Stimulated activated naive CD8-positive, alpha-beta T cell treated with anti-CD3 and anti-CD28 coated beads, Interleukin-15, Interleukin-2, amounts not matched to agents 100 ng/mL and 50 ng/mL, for 24 hours (primary cell): ENCODE data around the gene FAM204A.
A peak's percentile ranks its signal among the peaks of the same experiment; 100 is the strongest.

ENCODE experiments used
- H3K27ac Mint-ChIP-seq: one replicate; pipeline ENCODE4 v1.8.0; 2021; ENCODE audit warnings: mild to moderate bottlenecking, mixed read lengths
- H3K27me3 Mint-ChIP-seq: one replicate; pipeline ENCODE4 v1.8.0; 2021; ENCODE audit warnings: mixed read lengths
- H3K36me3 Mint-ChIP-seq: one replicate; pipeline ENCODE4 v1.8.0; 2021; ENCODE audit warnings: low read depth, mixed read lengths
- H3K4me1 Mint-ChIP-seq: one replicate; pipeline ENCODE4 v1.8.0; 2021; ENCODE audit warnings: low read depth, mixed read lengths
- H3K4me3 Mint-ChIP-seq: one replicate; pipeline ENCODE4 v1.8.0; 2021; ENCODE audit warnings: mild to moderate bottlenecking, mixed read lengths
- H3K9me3 Mint-ChIP-seq: one replicate; pipeline ENCODE4 v1.8.0; 2021; ENCODE audit warnings: mixed read lengths

FAM204A gene

DNA sequence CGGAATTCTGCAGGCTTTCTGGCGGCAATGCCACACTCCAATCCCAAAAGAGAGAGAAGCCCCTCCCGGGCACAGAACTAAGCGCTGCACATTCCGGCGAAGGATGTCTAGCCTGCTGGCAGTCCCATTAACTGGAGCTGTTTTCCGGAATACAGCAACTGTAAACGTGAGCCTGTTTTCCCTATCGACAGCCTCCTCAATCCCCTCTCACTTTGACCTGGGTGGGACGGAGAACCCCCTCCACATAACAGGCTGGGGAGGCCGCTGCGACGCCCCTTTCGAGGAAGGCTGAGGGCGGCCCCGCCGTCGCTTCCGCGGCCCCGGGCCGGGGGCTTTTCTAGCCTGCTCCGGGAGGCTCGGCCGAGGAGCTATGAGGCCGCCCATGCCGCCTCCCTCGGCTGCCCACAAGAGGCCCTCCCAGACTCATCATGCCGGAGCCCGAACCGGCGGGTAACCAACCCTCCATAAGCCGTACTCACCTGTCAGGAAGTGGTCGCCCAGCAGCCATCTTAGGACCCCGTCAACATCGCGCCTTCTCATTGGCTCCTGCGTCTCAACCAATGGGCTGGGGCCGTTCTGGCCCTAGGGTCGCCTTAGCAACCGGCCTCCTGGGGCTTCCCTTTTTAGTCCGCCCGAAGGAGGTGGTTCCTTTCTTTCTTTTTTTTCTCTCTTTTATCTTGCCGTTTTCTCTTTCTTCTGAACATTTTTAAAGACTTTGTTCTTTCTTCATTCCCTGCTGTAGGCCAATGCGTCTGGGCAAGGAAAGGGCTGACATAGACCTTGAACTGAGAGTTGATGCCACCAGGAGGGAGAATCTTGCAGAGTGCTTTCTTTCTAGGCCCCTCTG is at the start of gene FAM204A:
TSS of gene FAM204A (minus strand) at position 534 of the 847 bp plus-strand sequence. CDS start 5,909 bp downstream, outside the sequence.
- Mint-ChIP-seq H3K27me3 (peaks cover 3% of the 10 kb centered on the region), H3K4me3 (peak within 1 kb of the TSS; percentile 93), H3K4me1 (peaks cover 59% of the 10 kb centered on the region), H3K27ac (peak within 1 kb of the TSS; percentile 95), H3K36me3 (peaks cover 17% of the 10 kb centered on the region), H3K9me3 (no peaks in the 10 kb centered on the region)

DNA sequence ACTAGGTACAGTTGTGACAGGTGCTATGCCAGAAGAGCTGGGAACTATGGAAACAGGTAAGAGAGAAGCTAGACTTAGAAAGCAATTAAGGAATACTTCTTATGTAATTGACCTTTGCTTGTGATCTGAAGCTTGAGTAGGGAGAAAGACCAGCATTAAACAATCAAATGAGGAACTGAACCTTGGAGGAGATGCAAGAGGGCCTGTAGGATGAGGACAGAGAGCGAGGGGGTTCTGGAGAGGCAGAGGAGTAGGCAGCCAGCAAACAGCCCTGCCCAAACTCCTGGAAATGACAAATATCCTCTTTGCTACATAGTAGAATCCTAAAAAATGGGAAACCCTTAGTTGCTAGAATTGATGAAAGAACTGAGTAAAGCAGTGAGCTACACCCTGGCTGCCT is 41.6 kb upstream of the FAM204A start:
- no peaks in the 10 kb centered on the region for H3K9me3 Mint-ChIP-seq
- H3K27me3 Mint-ChIP-seq, result peaks cover 24% of the 10 kb centered on the region
- H3K27ac Mint-ChIP-seq, result no peak overlapping the region
- H3K36me3 Mint-ChIP-seq, result no peaks in the 10 kb centered on the region
- no peak overlapping the region for H3K4me3 Mint-ChIP-seq
- H3K4me1 Mint-ChIP-seq, result no peaks in the 10 kb centered on the region

DNA sequence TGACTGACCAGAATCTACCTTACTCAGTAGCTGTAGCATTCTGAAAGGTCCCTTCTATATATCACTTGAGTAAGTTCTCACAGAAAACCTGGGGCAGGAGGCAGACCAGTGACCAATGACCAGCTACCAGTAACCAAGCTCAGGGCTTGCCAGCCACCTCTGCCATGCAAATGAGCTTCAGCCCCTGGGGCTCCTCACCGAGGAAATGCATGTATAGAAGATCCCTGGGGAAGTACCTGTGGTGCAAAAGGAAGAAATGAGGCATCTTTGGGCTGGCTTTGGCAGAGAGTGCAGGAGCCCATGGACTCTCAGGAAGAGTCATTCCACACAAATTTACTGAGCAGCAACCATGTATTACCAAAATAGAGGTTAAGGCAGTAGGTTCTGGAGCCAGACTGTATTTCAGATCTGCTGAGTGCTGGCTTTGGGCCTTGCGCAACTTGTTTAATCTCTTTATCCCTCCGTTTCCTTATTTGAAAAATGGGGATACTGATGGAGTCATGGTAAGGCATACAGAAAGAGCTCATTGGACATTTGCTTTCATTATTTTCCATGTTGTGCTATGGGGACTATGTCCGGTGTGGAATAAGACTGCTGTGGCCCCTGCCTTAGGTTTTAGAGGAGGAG is 41.1 kb upstream of the FAM204A start:
- peaks cover 27% of the 10 kb centered on the region for H3K27me3 Mint-ChIP-seq
- H3K4me3 Mint-ChIP-seq, result no peak overlapping the region
- no peaks in the 10 kb centered on the region for H3K36me3 Mint-ChIP-seq
- H3K9me3 Mint-ChIP-seq, result no peaks in the 10 kb centered on the region
- H3K4me1 Mint-ChIP-seq, result no peaks in the 10 kb centered on the region
- no peak overlapping the region for H3K27ac Mint-ChIP-seq

DNA sequence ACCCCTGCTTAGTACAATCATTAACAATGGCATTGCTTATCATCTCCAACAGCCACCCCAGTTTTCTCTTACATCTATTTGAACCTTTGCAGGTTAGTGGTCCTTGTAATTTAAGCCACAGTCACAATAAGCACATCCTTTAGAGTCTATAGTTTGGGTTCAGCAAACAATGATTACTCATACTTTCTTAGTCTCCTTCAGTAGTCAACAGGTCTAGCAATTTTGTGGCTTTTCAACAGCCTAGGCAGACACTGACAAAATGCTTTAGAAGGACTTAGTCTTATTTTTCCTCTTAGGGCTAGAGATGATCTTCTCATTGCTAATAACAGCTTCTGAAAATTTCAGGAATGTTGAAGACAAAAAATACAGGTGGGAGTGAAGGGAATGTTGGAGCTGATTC is 32.3 kb upstream of the FAM204A start:
- no peak overlapping the region for H3K27ac Mint-ChIP-seq
- no peaks in the 10 kb centered on the region for H3K36me3 Mint-ChIP-seq
- peaks cover 36% of the 10 kb centered on the region for H3K27me3 Mint-ChIP-seq
- H3K4me1 Mint-ChIP-seq, result no peaks in the 10 kb centered on the region
- no peaks in the 10 kb centered on the region for H3K9me3 Mint-ChIP-seq
- H3K4me3 Mint-ChIP-seq, result no peak overlapping the region

DNA sequence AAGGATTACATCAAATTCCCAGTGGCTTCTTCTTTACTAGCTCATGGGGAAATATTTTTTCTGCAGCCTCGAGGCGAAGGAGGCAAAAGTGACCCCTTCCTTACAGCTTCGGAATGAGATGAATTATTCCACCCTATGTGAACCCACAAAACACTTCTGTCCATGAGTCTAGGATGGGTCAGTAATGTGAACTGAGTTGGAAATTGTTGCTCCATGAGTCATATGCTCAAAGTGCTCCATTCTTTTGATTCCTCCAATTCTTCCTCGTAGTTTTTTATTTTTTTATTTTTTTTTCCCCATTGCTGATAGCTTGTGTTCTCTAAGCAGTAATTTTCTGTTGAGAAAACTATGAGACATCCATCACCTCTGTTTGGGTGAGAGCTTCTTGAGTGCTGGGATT is 31.7 kb upstream of the FAM204A start:
- Mint-ChIP-seq H3K4me3 (no peak overlapping the region), H3K36me3 (no peaks in the 10 kb centered on the region), H3K9me3 (no peaks in the 10 kb centered on the region), H3K4me1 (no peaks in the 10 kb centered on the region), H3K27me3 (peaks cover 36% of the 10 kb centered on the region), H3K27ac (no peak overlapping the region)

DNA sequence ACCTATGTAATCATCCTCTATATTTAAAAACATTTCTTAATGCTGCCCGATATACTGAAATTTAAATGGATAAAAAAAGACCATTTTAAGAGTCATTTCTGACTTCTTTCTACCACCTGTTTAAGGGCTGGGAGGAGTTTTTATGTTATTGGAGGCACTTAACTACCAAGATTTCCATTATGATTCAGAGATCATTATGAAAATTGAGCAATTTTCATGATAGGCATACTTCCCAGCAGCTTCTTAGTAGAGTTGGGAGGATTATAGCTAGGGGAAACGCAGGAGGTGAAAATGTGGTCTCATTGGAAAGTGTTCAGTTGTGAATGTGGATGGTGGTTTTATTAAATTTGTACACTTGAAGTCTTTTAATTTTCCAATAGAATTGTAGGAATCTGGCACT is 28.4 kb upstream of the FAM204A start:
- Mint-ChIP-seq H3K27me3 (peaks cover 31% of the 10 kb centered on the region), H3K4me3 (no peak overlapping the region), H3K27ac (no peak overlapping the region)

DNA sequence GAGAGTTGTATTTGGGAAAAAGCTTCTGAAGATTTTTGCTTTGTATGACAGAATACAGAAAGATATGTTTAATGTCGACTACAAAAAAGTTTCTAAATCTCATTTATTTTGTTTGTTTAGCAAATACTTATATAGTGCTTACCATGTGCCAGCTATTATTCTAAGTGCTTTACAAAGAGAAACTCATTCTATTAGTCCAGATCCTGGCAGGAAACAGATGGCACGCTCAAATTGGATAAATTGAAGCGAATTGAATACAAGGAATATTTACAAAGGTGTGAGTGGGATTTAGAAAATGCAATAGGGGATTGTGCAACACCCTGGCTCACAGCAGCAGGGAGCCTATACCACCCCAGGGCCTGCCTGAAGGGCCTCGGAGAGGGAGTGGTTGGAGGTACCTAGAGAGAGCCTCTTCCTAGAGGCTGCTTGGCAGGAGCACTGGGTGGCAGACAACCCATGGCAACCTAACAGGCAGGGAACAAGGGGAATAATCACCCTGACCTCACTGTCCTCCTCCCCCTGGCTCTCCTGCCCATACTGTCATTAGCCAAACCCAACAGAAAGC is 27.6 kb upstream of the FAM204A start:
- Mint-ChIP-seq H3K36me3 (no peaks in the 10 kb centered on the region), H3K9me3 (no peaks in the 10 kb centered on the region), H3K4me1 (no peaks in the 10 kb centered on the region), H3K27me3 (peaks cover 37% of the 10 kb centered on the region), H3K27ac (no peak overlapping the region), H3K4me3 (no peak overlapping the region)

More for the DNA sequence above, 28.4 kb upstream of the FAM204A start:
- H3K4me1 Mint-ChIP-seq, result no peaks in the 10 kb centered on the region
- H3K9me3 Mint-ChIP-seq, result no peaks in the 10 kb centered on the region
- no peaks in the 10 kb centered on the region for H3K36me3 Mint-ChIP-seq

DNA sequence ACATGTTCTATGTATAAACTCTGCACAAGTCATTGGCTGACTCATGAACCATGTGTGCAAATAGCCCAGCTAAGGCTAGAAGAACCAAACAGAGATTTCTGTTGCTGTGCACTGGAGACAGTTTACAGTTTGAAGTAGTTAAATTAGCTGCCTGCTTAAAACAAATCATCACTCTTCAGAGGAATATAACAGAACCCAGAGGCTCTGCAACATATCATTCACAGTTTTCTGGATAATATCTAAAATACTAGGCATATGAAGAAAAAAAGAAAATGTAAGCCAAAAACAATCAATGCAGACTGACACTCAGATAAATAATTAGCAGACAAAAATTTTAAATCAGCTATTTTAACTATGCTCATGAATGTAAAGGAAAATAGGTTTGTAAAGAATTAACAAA is 23.6 kb upstream of the FAM204A start:
- no peaks in the 10 kb centered on the region for H3K36me3 Mint-ChIP-seq
- peaks cover 3% of the 10 kb centered on the region for H3K9me3 Mint-ChIP-seq
- H3K4me3 Mint-ChIP-seq, result no peak overlapping the region
- peaks cover 14% of the 10 kb centered on the region for H3K27me3 Mint-ChIP-seq
- H3K27ac Mint-ChIP-seq, result no peak overlapping the region
- no peaks in the 10 kb centered on the region for H3K4me1 Mint-ChIP-seq

DNA sequence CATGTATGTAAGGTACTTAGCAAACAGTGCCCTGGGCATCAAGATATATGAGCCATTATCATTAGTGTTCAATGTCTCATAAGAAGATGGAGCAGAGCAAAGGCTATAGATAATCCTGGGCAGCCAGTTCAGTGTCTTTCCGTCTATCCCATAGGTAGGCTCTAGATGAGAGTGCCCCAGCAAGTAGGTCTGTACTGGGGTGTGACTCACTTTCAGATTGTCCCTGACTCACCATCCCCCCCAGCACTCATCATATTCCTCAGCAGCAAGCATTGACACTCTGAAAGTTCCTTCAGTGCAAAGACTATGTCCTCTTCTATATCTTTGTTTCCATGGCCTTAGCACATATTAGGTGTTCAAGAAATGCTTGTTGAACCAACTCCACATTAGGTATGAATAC is 20.0 kb upstream of the FAM204A start:
- H3K9me3 Mint-ChIP-seq, result peaks cover 3% of the 10 kb centered on the region
- H3K4me1 Mint-ChIP-seq, result no peaks in the 10 kb centered on the region
- no peak overlapping the region for H3K27ac Mint-ChIP-seq
- no peak overlapping the region for H3K4me3 Mint-ChIP-seq
- no peaks in the 10 kb centered on the region for H3K36me3 Mint-ChIP-seq
- H3K27me3 Mint-ChIP-seq, result peaks cover 16% of the 10 kb centered on the region

DNA sequence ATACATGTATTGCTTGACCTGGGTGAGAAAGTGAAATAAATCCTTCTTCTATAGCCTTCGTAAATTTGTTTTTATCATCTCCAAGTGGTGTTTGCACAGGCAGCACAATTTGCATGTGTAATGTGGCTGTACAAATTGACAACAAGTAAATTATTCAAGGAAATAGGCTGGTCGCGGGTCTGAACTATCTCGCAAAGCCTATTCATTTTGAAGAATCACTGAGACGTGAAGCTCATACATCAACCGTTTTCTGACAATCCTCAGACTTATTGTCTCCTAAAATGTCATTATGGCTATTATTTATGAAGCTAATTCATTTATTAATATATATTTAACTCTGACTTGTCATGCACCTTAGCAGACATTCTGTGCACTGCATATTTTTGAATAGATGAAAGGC is 16.2 kb upstream of the FAM204A start:
- Mint-ChIP-seq H3K4me3 (no peak overlapping the region), H3K36me3 (no peaks in the 10 kb centered on the region), H3K27ac (no peak overlapping the region), H3K9me3 (no peaks in the 10 kb centered on the region), H3K27me3 (peaks cover 32% of the 10 kb centered on the region), H3K4me1 (no peaks in the 10 kb centered on the region)

DNA sequence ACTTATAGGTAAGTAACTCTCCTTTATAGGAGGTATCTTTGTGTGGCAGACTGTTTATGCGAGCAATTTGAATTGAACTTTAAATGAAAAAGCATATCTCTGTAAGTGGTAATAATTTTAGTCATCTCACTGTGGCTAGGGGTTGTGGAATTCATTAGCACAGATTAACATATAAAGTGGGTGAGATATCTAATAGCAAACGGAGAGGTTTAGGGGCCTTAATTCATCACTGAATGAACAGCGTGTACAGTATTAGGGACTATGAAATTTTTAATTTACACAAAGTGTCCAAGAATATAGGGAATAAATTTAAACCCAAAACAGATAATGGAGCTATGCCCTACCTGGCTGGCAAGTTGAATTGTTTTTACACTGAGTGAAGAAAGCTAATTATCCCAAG is 15.7 kb upstream of the FAM204A start:
- no peaks in the 10 kb centered on the region for H3K4me1 Mint-ChIP-seq

DNA sequence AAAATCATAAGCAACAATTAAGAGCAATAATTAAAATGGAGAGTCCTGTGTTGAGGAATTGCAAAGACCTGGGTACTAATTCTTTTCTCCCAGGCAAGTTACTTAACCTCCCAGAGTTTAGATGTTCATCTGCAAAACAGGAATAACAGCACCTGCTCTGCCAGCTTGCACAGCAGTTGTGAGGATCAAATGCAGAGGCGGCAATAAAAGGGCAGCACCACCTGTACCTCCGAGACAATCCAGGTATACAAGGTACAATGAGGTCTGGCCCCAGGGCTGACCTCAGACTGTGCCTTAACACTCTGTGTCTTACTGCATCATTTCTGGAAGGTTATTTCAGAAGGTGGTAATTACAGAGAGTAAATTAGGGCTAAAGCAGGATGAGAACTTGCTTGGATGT is 14.5 kb upstream of the FAM204A start:
- peaks cover 41% of the 10 kb centered on the region for H3K27me3 Mint-ChIP-seq
- no peaks in the 10 kb centered on the region for H3K4me1 Mint-ChIP-seq
- no peak overlapping the region for H3K27ac Mint-ChIP-seq
- H3K4me3 Mint-ChIP-seq, result no peak overlapping the region
- no peaks in the 10 kb centered on the region for H3K9me3 Mint-ChIP-seq
- no peaks in the 10 kb centered on the region for H3K36me3 Mint-ChIP-seq

More for the DNA sequence above, 15.7 kb upstream of the FAM204A start:
- no peak overlapping the region for H3K27ac Mint-ChIP-seq
- no peaks in the 10 kb centered on the region for H3K9me3 Mint-ChIP-seq
- no peaks in the 10 kb centered on the region for H3K36me3 Mint-ChIP-seq
- H3K27me3 Mint-ChIP-seq, result peaks cover 36% of the 10 kb centered on the region
- no peak overlapping the region for H3K4me3 Mint-ChIP-seq

DNA sequence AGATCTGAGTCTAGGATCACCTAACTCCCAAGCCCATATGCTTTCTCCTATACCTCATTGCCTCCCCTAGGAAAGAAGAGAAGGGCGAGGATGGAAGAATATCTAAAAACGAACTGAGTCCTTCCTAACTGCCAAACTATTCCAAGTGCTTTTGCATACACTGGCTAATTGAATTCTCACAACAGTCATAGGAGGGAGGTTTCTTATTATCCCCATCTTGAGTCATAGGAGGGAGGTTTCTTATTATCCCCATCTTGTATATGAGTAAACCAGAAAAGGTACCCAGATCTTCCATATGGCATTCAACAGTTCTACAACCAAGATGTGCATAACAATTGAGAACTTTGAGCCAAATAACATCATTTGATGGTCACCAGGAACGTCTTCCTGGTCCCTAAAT is 13.1 kb upstream of the FAM204A start:
- Mint-ChIP-seq H3K27me3 (peaks cover 46% of the 10 kb centered on the region), H3K4me1 (no peaks in the 10 kb centered on the region), H3K9me3 (peaks cover 4% of the 10 kb centered on the region), H3K36me3 (no peaks in the 10 kb centered on the region), H3K4me3 (no peak overlapping the region), H3K27ac (no peak overlapping the region)

DNA sequence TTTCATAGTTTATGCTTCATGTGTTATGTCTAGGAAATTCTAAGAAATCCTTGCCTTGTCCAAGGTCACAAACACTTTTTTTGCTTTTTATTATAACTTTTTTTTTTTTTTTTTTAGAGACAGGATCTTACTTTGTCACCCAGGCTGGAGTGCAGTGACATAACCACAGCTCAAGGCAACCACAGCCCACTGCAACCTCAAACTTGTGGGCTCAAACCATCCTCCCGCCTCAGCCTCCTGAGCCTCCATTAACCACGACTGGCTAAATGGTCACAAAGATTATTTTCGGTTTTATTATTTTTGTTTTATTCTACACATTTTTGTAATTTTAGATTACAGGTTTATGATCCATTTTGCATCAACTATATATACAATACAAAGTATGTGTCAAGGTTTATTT is 7.1 kb upstream of the FAM204A start:
- Mint-ChIP-seq H3K9me3 (peaks cover 4% of the 10 kb centered on the region), H3K36me3 (no peaks in the 10 kb centered on the region), H3K27me3 (peaks cover 28% of the 10 kb centered on the region), H3K4me1 (peaks cover under 1% of the 10 kb centered on the region), H3K27ac (no peak overlapping the region), H3K4me3 (no peak overlapping the region)

DNA sequence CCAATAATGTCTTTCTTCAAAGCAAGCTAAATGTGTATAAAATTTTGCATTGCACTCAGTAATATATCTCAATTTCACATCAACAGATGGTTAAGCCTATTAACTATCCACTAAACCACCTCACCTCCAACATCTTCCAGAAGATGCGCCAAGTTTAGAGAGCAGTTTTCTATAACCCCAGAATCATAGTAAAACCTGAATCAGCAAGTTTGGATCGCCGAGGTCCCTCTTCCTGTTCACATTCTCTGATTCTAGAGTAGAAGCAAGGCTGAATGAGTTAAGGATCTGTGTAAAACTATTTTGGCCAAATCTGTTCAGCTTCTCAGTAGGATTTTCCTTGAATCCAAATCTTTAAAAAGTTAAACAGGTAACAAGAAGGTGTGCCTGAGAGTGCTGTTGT is 1.4 kb upstream of the FAM204A start:
- Mint-ChIP-seq H3K36me3 (peaks cover 13% of the 10 kb centered on the region), H3K27ac (peak overlapping the region; percentile 36), H3K4me3 (peak overlapping the region; percentile 52), H3K9me3 (no peaks in the 10 kb centered on the region), H3K27me3 (peaks cover 3% of the 10 kb centered on the region), H3K4me1 (peaks cover 48% of the 10 kb centered on the region)
